CD4-positive, alpha-beta T cell (primary cell): ENCODE measurements around the gene ABHD16B. TPM values are rescaled to one million over a fixed set of nuclear protein-coding genes. Genes with fewer than 3 reads are reported as not detected.

Experiments used
- ATAC-seq: fragments of 200-7000 bp; cut with Tn5 transposase; one replicate; pipeline ENCODE4 v1.10.0; 2022; ENCODE audit warnings: mild to moderate bottlenecking; ENCODE audit not compliant: poor library complexity
- CTCF ChIA-PET: fragments of 350-600 bp; sonication (Branson Sonifier 250); formaldehyde crosslinking; loops from one replicate; lab custom pipeline; 2021; ENCODE audit warnings: antibody characterized with exemption, inconsistent platforms; lab: Charles Lee
- POLR2A ChIA-PET: fragments of 350-600 bp; sonication (Branson Sonifier 250); formaldehyde crosslinking; loops from one replicate; lab custom pipeline; 2021; ENCODE audit warnings: antibody characterized with exemption, inconsistent platforms; lab: Charles Lee
- DNase-seq, 14 experiments: peaks; one replicate each; pipeline ENCODE4 v3.0.0-alpha.2; 2013 to 2020; ENCODE audit warnings: mixed read lengths in 2 of 14
- H3K27ac ChIP-seq, 2 donors: one replicate each; pipeline versions ENCODE4 v1.5.1 to v1.7.0; 2013; ENCODE audit warnings: low read length in 2 of 2, low read depth in 1 of 2, mild to moderate bottlenecking in 1 of 2
- H3K27me3 ChIP-seq, 2 experiments: 1 replicate in 1 of 2; 2 replicates in 1 of 2; pipeline versions ENCODE4 v1.6.1 to v1.7.0; 2013; ENCODE audit warnings: low read length in 2 of 2, control low read depth in 1 of 2, mild to moderate bottlenecking in 1 of 2, moderate library complexity in 1 of 2; ENCODE audit not compliant: insufficient read depth in 2 of 2, control insufficient read depth in 1 of 2
- H3K36me3 ChIP-seq: one replicate; pipeline ENCODE4 v1.6.1; 2013; ENCODE audit warnings: low read length, control low read depth; ENCODE audit not compliant: insufficient read depth
- H3K4me1 ChIP-seq: one replicate; pipeline ENCODE4 v1.6.1; 2013; ENCODE audit warnings: low read length, control low read depth; ENCODE audit not compliant: insufficient read depth
- H3K4me3 ChIP-seq: one replicate; pipeline ENCODE4 v1.5.1; 2013; ENCODE audit warnings: mild to moderate bottlenecking, low read length, moderate library complexity
- H3K9me3 ChIP-seq, 2 experiments: 1 replicate in 1 of 2; 2 replicates in 1 of 2; pipeline versions ENCODE4 v1.6.1 to v1.7.0; 2013; ENCODE audit warnings: low read length in 2 of 2, mild to moderate bottlenecking in 2 of 2, control low read depth in 1 of 2, moderate library complexity in 1 of 2; ENCODE audit not compliant: control insufficient read depth in 1 of 2, insufficient read depth in 1 of 2
- H3K27ac Mint-ChIP-seq: one replicate; pipeline ENCODE4 v1.8.0; 2020; ENCODE audit warnings: mixed read lengths
- H3K27me3 Mint-ChIP-seq: one replicate; pipeline ENCODE4 v1.8.0; 2021; ENCODE audit warnings: mixed read lengths
- H3K36me3 Mint-ChIP-seq: one replicate; pipeline ENCODE4 v1.8.0; 2021; ENCODE audit warnings: low read depth, mixed read lengths
- H3K4me1 Mint-ChIP-seq: one replicate; pipeline ENCODE4 v1.8.0; 2021; ENCODE audit warnings: low read depth, mixed read lengths
- H3K4me3 Mint-ChIP-seq: one replicate; pipeline ENCODE4 v1.8.0; 2020; ENCODE audit warnings: mild to moderate bottlenecking, mixed read lengths
- H3K9me3 Mint-ChIP-seq: one replicate; pipeline ENCODE4 v1.8.0; 2020; ENCODE audit warnings: mixed read lengths
- intact Hi-C, 2 experiments: fragments of 100-400 bp; cut with DNase I in 1 of 2; cut with micrococcal nuclease in 1 of 2; formaldehyde crosslinking; loops; one replicate each; pipeline versions ENCODE4 v1.15.1 to v1.9.0; 2023 to 2025; cut with DNase I, micrococcal nuclease
- total RNA-seq, 174 experiments: library from RNA in 2 of 174; stranded (reverse) in 2 of 174; gene quantifications; one replicate each; pipeline ENCODE4 v1.2.3 and lab custom pipeline; 2021 to 2026
- TF ChIP-seq, protein P1 (sequence below): fragments of 200-600 bp; IDR thresholded peaks from one replicate; pipeline ENCODE4 v1.8.0; 2022; ENCODE audit warnings: antibody characterized with exemption, mild to moderate bottlenecking

The ABHD16B gene
- total RNA-seq, 2 experiments from 2014 or later: not detected

GRCh38 chr20:63834491-63834880, 26.8 kb upstream of the ABHD16B start:
- Mint-ChIP-seq H3K4me1 (peaks cover 7% of the 10 kb centered on the region), H3K27ac (no peak overlapping the region), H3K27me3 (peaks cover 24% of the 10 kb centered on the region), H3K36me3 (no peaks in the 10 kb centered on the region), H3K9me3 (no peaks in the 10 kb centered on the region), H3K4me3 (no peak overlapping the region)
- DNase-seq (no peak), ATAC-seq (no peak)
- Histone ChIP-seq H3K4me3 (no peak overlapping the region), H3K27ac (no peak overlapping the region), H3K36me3 (no peaks in the 10 kb centered on the region), H3K4me1 (peaks cover 9% of the 10 kb centered on the region), H3K9me3 (peaks cover 0 to 5% of the 10 kb centered on the region in 2 experiments), H3K27me3 (peaks cover 7 to 9% of the 10 kb centered on the region in 2 experiments)
- ChIA-PET POLR2A (no interaction called here), CTCF (no interaction called here)
- intact Hi-C loops: no loop called here
- TF ChIP-seq, protein P1, sequence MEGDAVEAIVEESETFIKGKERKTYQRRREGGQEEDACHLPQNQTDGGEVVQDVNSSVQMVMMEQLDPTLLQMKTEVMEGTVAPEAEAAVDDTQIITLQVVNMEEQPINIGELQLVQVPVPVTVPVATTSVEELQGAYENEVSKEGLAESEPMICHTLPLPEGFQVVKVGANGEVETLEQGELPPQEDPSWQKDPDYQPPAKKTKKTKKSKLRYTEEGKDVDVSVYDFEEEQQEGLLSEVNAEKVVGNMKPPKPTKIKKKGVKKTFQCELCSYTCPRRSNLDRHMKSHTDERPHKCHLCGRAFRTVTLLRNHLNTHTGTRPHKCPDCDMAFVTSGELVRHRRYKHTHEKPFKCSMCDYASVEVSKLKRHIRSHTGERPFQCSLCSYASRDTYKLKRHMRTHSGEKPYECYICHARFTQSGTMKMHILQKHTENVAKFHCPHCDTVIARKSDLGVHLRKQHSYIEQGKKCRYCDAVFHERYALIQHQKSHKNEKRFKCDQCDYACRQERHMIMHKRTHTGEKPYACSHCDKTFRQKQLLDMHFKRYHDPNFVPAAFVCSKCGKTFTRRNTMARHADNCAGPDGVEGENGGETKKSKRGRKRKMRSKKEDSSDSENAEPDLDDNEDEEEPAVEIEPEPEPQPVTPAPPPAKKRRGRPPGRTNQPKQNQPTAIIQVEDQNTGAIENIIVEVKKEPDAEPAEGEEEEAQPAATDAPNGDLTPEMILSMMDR: no peak

GRCh38 chr20:63835021-63835858, 26.1 kb upstream of the ABHD16B start:
- Histone ChIP-seq H3K4me3 (no peak overlapping the region), H3K27me3 (peaks cover 0 to 4% of the 10 kb centered on the region in 2 experiments), H3K9me3 (peaks cover 0 to 5% of the 10 kb centered on the region in 2 experiments), H3K36me3 (no peaks in the 10 kb centered on the region), H3K4me1 (peaks cover 1% of the 10 kb centered on the region), H3K27ac (no peak overlapping the region)
- intact Hi-C loops: no loop called here
- Mint-ChIP-seq H3K4me1 (no peaks in the 10 kb centered on the region), H3K4me3 (no peak overlapping the region), H3K9me3 (no peaks in the 10 kb centered on the region), H3K27me3 (peaks cover 17% of the 10 kb centered on the region), H3K27ac (no peak overlapping the region), H3K36me3 (no peaks in the 10 kb centered on the region)
- CTCF ChIA-PET: no interaction called here
- TF ChIP-seq, protein P1: no peak
- POLR2A ChIA-PET: no interaction called here
- ATAC-seq (no peak), DNase-seq (no peak)

GRCh38 chr20:63836458-63837344, 24.6 kb upstream of the ABHD16B start:
- Histone ChIP-seq H3K9me3 (peaks cover 0 to 5% of the 10 kb centered on the region in 2 experiments), H3K36me3 (no peaks in the 10 kb centered on the region), H3K4me3 (no peak overlapping the region), H3K27ac (no peak overlapping the region), H3K4me1 (no peaks in the 10 kb centered on the region), H3K27me3 (peaks cover 0 to 4% of the 10 kb centered on the region in 2 experiments)
- ATAC-seq (no peak), DNase-seq (no peak)
- H3K9me3 Mint-ChIP-seq: no peaks in the 10 kb centered on the region
- H3K4me1 Mint-ChIP-seq: no peaks in the 10 kb centered on the region
- intact Hi-C loops: no loop called here
- no peak overlapping the region for H3K27ac Mint-ChIP-seq
- no peak overlapping the region for H3K4me3 Mint-ChIP-seq
- no peaks in the 10 kb centered on the region for H3K36me3 Mint-ChIP-seq
- ChIA-PET POLR2A (interaction anchor here (1.2 kb wide), 1 partner anchor 28 kb away, joined by 4 read pairs; the partner anchor contains the start of gene TPD52L2), CTCF (no interaction called here)
- peaks cover 21% of the 10 kb centered on the region for H3K27me3 Mint-ChIP-seq
- TF ChIP-seq, protein P1: no peak
